Astrocyte of the cerebellum (primary cell): ENCODE data around the gene ADCY3.

Source experiments
- DNase-seq: peaks from one replicate; pipeline ENCODE4 v3.0.0-alpha.2; 2011; ENCODE audit warnings: low read depth
- H3K4me3 ChIP-seq: 2 replicates; pipeline ENCODE4 v1.5.1; 2011; ENCODE audit warnings: mild to moderate bottlenecking, low read depth, low read length, moderate library complexity
- in situ Hi-C: cut with HindIII; loops from 2 replicates; pipeline ENCODE4 v1.10.0; 2017; ENCODE audit warnings: low sequenced_read_pairs
- TF ChIP-seq, protein P1 (sequence below): IDR thresholded peaks from 2 replicates; pipeline ENCODE4 v1.5.1; 2012; ENCODE audit warnings: low read length, low read depth, moderate library complexity, mild to moderate bottlenecking; ENCODE audit errors: missing control alignments

The ADCY3 gene

DNA sequence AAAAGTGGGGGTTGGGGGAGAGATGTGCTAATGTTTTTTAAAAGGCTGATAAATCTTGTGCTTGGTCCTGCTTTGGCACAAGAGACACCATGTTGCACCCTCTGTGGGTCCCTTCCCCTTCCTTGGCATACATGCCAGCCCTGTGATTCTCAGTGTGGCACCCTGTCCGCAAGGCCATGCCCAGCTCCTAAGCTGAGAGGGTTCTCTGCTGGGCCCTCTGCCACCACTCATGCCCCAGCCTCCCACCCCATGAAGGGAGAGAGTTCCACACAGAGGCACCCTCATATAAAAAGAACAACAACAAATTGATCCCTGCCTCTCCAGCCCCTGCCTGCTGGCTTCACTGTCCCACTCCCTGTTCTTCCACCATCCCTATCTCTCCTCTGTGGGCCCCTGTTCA lies 2.5 kb upstream of the ADCY3 start:
- no peak for DNase-seq
- no peak overlapping the region for H3K4me3 ChIP-seq
- in situ Hi-C loops, result no loop called here

DNA sequence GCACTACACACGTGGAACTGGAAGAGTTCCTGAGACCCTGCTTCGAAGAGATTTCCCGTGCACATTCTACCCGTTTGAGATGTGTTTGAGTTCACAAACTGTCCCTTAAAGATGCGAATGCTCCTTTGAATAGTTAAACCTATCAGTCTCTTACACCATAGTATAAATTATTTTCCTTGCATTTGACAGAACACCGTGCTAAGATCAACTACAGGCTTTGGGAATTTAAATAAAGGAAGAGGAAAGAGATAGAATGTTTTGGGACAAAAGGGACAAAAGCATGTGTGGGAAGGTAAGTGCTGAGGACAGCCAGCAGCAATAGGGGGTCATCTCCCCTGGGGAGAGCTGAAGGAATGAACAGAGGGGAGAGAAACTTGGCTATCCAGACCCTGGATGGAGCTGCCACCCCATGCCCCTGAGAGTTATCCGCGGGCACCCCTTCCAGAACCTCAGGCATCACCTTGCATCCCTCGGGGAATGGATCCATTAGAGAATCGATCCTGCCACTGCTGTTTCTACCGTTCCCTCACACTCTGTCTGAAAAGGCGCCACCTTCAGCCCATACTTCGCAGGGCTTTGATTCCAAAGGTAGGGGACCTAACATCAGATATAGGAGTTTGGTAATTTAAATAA lies 888 bp upstream of the ADCY3 start:
- in situ Hi-C loops, result no loop called here

More for the DNA sequence above, 2.5 kb upstream of the ADCY3 start:
- TF ChIP-seq, protein P1, sequence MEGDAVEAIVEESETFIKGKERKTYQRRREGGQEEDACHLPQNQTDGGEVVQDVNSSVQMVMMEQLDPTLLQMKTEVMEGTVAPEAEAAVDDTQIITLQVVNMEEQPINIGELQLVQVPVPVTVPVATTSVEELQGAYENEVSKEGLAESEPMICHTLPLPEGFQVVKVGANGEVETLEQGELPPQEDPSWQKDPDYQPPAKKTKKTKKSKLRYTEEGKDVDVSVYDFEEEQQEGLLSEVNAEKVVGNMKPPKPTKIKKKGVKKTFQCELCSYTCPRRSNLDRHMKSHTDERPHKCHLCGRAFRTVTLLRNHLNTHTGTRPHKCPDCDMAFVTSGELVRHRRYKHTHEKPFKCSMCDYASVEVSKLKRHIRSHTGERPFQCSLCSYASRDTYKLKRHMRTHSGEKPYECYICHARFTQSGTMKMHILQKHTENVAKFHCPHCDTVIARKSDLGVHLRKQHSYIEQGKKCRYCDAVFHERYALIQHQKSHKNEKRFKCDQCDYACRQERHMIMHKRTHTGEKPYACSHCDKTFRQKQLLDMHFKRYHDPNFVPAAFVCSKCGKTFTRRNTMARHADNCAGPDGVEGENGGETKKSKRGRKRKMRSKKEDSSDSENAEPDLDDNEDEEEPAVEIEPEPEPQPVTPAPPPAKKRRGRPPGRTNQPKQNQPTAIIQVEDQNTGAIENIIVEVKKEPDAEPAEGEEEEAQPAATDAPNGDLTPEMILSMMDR, result no peak

DNA sequence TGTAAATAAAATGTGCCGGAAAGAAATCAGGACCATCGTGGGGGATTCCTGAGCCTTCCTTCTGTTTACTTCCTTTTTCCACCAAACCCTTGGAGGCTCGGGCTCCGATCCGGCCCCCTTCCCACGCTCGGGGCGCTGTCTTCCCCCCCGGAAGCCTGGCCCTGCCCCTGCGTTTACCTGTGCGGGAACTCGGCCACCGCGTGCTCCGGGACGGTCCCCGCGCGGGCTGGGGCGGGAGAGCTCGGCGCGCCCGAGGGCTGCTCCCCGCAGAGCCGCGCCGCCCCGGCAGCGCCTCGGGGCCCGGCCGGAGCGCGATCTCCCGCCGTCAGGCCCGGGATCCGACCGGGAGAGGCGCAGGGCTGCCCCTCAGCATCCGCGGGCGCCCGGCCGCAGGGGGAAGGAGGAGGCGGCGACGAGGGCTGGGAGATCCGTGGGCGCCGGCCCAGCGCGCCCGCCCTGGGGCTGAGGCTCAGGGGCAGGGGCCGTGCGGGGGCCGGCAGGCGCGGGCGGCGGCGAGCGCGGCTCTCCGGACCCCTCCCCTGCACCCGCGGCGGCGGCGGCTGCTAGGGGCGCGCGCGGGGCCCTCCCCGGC lies 435 bp downstream of the ADCY3 start:
- peak overlapping the region; percentile 48 for H3K4me3 ChIP-seq
- TF ChIP-seq, protein P1, result no peak
- no peak for DNase-seq
- in situ Hi-C loops, result no loop called here

More for the DNA sequence above, 888 bp upstream of the ADCY3 start:
- TF ChIP-seq, protein P1, result peak; percentile 47
- peak overlapping the region; percentile 48 for H3K4me3 ChIP-seq
- no peak for DNase-seq

DNA sequence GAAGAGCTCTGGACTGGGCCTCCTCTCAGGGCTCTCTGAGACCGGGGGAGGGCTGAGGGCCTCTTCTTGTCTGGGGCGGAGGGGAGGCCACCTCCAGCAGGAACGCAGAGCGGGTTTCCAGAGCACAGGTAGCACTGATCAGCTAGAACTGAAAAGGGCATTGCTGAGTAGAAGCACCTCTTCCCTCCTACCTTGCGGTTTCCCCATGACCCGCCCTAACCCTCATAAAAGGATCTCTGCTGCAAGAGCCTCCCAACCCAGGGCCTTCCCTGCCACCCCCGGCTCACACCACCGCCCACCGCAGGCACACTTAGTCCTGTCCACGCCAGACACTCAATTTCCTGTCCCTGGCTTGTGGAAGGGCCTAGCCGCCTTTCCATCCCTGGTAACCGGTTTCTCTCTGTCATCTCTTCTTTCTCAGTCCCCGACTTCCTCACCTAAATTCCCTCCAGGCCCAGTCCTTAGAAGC lies 966 bp downstream of the ADCY3 start:
- TF ChIP-seq, protein P1, result no peak
- no peak for DNase-seq
- in situ Hi-C loops, result no loop called here
- H3K4me3 ChIP-seq, result peak overlapping the region; percentile 48

DNA sequence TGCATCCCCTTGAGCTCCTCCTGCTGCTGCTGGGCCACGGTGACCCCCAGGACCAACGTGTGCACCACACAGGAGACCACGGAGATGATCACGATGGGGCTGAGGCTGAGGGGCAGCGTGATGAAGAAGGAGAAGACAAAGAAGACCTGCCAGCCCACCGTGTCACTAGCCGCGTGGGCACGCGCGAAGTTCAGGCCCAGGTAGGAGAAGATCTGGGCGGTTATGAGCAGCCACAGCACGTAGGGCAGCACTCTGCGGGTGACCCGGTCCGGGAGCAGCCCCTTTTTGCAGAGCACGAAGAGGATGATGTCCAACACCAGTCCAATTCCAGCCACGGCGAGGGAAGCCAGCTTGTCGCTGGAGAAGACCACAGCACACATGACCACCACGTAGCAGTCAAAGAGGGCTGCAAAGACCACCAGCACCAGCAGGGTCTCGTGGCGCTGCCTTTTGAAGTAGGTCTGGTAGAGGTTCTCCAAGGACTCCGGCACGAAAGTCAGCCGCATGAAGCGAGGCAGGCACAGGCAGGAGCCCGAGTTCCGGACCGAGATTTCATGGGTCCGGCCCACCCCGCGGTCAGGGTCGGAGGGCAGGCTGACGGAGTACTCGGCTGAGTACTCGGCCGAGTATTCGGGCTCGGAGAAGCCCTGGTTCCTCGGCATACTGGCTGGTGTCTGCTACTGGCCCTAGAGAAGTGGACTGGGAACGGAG lies 1.6 kb downstream of the ADCY3 start:
- in situ Hi-C loops, result no loop called here
- no peak for DNase-seq
- no peak overlapping the region for H3K4me3 ChIP-seq
- TF ChIP-seq, protein P1, result no peak

DNA sequence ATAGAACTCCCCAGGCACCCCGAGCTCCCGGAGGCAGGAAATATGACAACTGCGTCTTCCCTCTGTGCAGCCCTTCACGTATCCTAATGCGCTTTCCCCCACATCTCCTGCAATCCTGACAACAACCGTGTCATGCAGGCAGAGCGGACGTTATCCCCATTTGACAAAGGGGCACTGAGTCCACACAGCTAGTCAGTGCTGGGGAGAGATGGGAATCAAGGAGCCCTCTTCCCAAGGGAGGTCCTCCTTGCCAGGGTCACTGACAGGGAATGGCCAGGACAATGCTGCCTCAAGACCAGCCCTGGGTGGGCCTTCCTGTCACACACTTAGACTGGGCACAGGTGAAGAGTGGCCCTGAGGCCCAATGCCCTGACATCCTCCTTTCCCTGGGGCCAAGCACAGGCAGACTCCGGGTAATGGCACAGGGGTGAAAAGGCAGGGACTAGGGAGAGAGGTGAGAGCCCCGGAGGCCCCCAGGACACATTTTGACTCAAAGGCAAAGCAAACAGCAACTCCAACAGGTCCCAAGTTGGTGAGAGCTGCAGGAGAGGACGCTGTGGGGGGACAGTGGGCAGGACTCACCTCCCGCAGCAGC lies 2.2 kb downstream of the ADCY3 start:
- in situ Hi-C loops, result no loop called here
- TF ChIP-seq, protein P1, result no peak
- no peak overlapping the region for H3K4me3 ChIP-seq

More for the DNA sequence above, 2.2 kb downstream of the ADCY3 start:
- DNase-seq, result no peak
